ENCODE data around the gene LMBR1.
"Not testable (repeated sequence)": the region's sequence is repeated elsewhere in the genome, so short reads cannot be mapped to it uniquely, and the experiment has no call there.

The LMBR1 gene

DNA sequence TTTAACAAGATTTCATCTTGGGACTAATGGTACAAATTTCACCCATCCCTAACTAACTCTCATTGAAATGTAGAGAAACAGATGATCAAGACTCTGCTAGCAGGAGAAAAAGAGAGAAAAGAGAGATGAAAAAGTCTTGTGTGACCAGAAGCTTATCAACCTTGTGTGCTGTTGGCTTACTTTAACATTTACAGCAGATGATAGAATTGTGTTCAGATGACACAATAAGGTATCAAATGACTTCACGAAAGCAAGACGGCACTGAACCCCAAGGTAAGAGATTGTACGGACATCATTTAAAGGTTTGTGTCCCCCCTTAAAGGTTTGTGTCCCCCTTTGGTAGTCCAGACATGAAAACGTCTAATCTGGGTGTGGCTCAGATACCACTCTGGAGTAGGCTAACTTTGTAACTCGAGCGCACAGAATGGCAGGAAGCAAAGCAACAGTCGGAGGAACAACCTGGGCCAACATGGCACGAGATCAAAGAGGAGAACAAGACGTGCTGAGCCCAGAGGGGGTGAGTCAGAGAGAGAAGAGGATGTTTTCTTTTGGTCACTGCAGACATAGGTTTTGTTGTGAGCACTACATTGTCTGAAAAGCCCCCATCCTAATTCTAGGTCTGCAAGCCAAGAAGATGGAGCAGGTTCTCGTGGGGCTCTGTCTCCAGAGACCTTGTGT is 10.4 kb upstream of the LMBR1 start:
- no peak for DNase-seq

GRCh38 chr7:156900093-156900492 is 7.1 kb upstream of the LMBR1 start:
- not testable (repeated sequence) for DNase-seq

DNA sequence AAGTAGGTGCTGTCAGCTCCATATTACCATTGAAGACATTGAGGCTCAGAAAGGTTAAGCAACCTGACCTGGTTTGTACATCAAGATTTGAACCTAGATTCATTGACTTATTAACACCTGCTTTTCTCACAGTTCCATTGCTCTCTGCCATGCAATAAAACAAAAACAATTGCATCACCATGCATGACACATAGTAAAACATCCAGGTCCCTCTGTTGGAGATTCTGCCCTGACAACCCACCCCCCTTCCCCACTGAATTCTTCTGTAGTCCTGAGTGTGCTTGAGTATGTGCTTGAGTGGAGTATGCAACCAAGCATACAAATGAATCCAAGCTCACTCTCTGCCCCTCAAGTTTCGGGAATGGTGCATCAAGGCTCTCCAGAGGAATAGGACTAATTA is 6.0 kb upstream of the LMBR1 start:
- DNase-seq: no peak

- no peak for DNase-seq
Measured at GRCh38 chr7:156897673-156898072, 4.7 kb upstream of the LMBR1 start.

GRCh38 chr7:156896388-156897022 is 3.5 kb upstream of the LMBR1 start:
- DNase-seq: no peak

DNA sequence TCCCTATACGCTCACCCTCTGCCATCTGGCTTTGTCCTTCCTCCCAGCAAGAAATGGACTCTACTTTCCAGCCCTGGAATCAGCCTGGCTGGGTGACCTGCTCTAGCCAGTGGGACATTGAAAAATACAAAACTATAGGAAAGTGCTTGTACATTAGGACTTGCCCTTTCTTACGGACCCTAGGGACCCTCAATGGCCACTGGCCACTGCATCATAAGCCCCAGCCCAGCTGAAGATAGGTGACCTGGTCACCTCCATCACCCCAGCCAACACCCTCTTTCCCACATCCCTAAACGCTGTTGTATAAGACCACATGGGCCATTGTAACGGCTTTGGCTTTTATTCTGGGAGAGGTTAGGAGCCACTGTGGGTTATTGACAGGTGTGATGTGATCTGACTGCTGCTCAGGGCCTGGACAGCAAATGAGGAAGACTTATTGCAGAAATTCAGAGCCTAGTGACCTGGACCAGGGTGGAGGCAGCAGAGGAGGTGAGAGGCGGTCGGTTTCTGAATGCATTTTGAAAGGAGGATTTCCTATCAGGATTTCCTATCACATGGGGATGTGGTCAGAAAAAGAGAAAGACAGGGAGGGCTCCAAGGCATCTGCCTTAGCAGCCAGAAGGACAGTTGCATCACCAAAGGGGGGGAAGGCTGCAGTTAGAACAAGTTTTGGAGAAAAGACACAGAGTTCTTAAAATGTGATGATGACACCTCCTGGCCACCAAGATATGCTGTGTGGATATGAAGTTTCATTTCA is 2.2 kb upstream of the LMBR1 start:
- no peak for DNase-seq

DNA sequence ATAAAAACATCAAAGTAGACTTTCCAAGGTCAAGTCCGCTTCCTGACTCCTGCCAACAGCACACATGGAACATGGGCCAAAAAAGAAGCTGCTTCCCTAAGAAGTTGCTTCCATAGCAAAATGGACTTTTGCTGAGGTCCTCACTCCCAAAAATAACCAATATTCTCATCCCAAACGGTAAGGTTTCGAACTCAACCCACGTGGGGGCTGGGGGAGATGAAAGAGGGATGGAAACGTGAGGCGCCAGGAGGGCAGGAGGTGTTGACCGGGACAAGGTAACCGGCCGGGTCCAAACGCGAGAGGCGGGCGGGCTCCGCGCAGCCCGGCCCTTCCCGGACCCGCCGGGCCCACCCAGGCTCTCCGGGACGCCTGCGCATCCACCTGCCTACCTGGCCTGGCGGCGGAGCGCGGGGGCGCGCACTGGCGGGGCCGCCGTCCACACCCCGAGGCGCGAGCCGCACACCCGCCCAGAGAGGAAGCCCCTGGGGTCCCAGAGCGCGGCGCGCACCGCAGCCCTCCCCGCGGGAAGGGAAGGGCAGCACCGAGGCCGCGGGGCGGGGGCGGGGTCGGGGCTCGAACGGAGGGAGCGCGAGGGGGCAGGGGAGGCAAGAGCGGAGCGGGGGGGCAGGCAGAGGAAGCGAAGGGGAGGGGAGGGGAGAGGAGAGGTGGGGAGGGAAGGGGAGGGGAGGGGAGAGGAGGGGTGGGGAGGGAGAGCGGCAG is 742 bp downstream of the LMBR1 start:
- no peak for DNase-seq

GRCh38 chr7:156889746-156890145 is 3.2 kb downstream of the LMBR1 start:
- DNase-seq: no peak

DNA sequence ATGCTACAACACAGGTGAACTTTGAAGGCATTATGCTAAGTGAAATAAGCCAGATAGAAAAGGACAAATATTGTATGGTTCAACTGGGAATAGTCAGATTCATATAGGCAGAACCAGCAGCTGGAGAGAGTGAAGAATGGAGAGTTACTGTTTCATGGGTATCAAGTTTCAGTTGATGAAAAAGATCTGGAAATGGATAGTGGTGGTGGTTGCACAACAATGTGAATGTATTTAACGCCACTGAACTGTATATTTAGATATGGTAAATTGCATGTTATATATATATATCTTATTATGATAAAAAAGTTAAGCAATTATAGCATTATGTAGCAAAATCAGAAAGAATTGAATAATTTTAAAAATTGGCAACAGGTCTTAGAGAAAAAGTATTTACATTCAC is 3.9 kb downstream of the LMBR1 start:
- DNase-seq: no peak

- DNase-seq: no peak
Measured at GRCh38 chr7:156886020-156886795, 6.8 kb downstream of the LMBR1 start.

- DNase-seq: no peak
Measured at GRCh38 chr7:156881679-156882078, 11.3 kb downstream of the LMBR1 start.

GRCh38 chr7:156875766-156876165 is 17.2 kb downstream of the LMBR1 start:
- no peak for DNase-seq

GRCh38 chr7:156868363-156868762 is 24.6 kb downstream of the LMBR1 start:
- not testable (repeated sequence) for DNase-seq

DNA sequence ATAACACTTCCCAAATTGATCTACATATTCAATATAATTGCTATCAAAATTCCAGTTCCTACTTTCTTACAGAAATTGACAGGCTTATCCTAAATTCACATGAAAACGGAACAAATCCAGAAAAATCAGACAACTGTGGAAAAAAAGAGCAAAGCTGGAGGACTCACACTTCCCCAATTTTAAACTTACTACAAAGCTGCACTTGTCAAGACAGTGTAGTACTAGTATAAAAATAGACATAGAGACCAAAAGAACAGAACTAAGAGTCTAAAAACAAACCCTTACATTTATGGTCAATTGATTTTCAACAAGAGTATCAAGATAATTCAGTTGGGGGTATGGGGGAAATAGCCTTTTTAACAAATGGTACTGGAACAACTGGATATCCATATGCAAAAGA is 27.5 kb downstream of the LMBR1 start:
- DNase-seq: no peak

GRCh38 chr7:156862022-156862421 is 31.0 kb downstream of the LMBR1 start:
- DNase-seq: not testable (repeated sequence)

- no peak for DNase-seq
Measured at GRCh38 chr7:156861212-156861611, 31.8 kb downstream of the LMBR1 start.

DNA sequence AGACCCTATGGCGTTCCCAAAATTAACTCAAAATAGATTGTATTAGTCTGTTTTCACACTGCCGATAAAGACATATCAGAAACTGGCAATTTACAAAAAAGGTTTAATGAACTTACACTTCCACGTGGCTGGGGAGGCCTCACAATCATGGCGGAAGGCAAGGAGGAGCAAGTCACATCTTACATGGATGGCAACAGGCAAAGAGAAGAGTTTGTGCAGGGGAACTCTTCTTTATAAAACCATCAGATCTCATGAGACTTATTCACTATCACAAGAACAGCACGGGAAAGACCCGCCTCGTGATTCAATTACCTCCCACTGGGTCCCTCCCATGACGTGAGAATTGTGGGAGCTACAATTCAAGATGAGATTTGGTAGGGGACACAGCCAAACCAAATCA is 32.9 kb downstream of the LMBR1 start:
- not testable (repeated sequence) for DNase-seq

DNA sequence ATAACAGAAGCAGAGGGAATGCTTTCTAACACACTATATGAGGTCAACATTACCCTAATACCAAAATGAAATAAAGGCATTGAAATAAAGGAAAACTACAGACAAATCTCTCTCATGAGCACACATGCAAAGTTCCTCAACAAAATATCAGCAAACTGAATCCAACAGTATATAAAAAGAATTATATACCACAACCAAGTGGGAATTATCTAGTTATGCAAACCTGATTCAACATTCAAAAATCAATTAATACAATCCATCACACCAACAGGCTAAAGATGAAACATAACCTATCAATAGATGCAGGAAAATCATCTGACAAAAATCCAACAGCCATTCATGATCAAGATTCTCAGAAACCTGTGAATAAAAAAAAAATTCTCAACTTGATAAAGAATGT is 34.5 kb downstream of the LMBR1 start:
- DNase-seq: no peak

GRCh38 chr7:156857757-156858156 is 35.2 kb downstream of the LMBR1 start:
- no peak for DNase-seq

GRCh38 chr7:156854654-156855053 is 38.3 kb downstream of the LMBR1 start:
- DNase-seq: no peak

- no peak for DNase-seq
Measured at GRCh38 chr7:156848979-156849378, 44.0 kb downstream of the LMBR1 start.

- no peak for DNase-seq
Measured at GRCh38 chr7:156845379-156846101, 47.4 kb downstream of the LMBR1 start.
